Epithelial cell of proximal tubule (primary cell): ENCODE data around the gene SYK. TPM values are rescaled to one million over a fixed set of nuclear protein-coding genes. Genes with fewer than 3 reads are reported as not detected.

Experiments used
- DNase-seq: peaks from one replicate; pipeline ENCODE4 v3.0.0-alpha.2; 2011; ENCODE audit warnings: low read depth
- H3K4me3 ChIP-seq: 2 replicates; pipeline ENCODE4 v1.5.1; 2011; ENCODE audit warnings: low read depth, mild to moderate bottlenecking, low read length
- total RNA-seq: library from RNA; depleted of rRNA; stranded (reverse); fragments of >200 nt; gene quantifications from 2 replicates; pipeline ENCODE4 v1.2.3, GENCODE V29; 2015
- TF ChIP-seq, protein P1 (sequence below): conservative IDR thresholded peaks from 2 replicates; pipeline ENCODE4 v1.5.1; 2012; ENCODE audit warnings: low read depth, mild to moderate bottlenecking, low read length

Gene SYK
- total RNA-seq, 1 donor from 2014 or later: 16.9 TPM

DNA sequence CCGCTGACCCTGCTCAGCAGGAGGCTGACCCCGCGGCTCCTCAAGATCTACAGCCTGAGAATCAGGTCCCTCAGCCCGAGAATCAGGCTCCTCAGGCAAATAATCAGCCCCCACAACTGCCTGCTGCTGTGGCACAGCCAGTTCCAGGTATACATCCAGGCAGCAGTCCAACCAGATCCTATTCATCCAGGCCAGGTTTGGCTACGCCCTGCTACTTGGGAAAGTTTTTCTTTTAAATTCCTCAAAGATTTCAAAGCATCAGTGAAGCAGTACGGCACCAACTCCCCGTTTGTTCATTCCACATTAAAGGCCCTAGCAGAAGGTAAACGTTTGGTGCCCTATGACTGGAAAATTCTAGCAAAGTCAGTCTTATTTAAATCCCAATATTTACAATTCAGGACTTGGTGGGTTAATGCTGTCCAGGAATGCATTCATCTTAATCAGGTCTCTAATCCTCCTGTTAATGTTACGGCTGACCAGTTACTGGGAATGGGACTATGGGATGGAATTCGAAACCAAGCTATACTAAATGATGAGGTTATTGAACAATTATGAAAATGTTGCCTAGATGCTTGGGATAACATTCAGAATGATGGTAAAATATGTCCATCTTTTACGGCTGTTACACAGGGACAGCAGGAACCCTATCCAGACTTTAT lies 102.3 kb downstream of the SYK start:
- DNase-seq: no peak

DNA sequence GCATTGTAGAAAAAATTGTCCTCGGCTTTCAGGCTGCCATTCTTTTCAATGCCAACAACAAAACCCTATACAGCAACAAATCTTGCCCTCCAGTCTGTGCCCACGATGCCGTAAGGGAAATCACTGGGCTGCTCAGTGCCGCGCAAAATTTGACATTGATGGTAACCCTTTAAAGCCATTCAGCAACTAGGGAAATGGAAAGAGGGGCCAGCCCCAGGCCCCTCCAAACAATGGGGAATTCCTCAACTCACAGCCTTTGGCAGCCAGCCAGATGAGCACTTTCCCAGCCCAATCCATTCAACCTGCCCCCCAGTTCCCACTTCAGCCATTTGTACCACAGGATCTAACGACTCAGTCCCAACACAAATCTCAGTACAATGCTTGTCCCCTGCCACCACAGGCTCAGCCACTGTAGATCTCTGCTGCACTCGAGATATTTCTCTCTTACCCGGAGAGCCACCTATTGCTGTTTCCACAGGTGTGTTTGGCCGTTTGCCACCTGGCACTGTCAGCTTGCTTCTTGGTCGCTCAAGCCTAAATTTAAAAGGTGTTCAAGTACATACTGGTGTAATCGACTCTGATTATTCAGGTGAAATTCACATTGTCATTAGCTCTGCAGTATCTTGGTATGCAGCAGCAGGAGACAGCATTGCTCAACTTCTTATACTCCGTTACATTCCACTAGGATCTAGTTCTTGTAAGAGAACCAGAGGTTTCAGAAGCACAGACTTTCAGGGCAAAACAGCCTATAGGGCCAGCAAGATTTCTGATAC lies 103.3 kb downstream of the SYK start:
- no peak for DNase-seq
- TF ChIP-seq, protein P1, sequence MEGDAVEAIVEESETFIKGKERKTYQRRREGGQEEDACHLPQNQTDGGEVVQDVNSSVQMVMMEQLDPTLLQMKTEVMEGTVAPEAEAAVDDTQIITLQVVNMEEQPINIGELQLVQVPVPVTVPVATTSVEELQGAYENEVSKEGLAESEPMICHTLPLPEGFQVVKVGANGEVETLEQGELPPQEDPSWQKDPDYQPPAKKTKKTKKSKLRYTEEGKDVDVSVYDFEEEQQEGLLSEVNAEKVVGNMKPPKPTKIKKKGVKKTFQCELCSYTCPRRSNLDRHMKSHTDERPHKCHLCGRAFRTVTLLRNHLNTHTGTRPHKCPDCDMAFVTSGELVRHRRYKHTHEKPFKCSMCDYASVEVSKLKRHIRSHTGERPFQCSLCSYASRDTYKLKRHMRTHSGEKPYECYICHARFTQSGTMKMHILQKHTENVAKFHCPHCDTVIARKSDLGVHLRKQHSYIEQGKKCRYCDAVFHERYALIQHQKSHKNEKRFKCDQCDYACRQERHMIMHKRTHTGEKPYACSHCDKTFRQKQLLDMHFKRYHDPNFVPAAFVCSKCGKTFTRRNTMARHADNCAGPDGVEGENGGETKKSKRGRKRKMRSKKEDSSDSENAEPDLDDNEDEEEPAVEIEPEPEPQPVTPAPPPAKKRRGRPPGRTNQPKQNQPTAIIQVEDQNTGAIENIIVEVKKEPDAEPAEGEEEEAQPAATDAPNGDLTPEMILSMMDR: no peak
- no peak overlapping the region for H3K4me3 ChIP-seq

More for the DNA sequence above, 102.3 kb downstream of the SYK start:
- TF ChIP-seq, protein P1: no peak
- no peak overlapping the region for H3K4me3 ChIP-seq

DNA sequence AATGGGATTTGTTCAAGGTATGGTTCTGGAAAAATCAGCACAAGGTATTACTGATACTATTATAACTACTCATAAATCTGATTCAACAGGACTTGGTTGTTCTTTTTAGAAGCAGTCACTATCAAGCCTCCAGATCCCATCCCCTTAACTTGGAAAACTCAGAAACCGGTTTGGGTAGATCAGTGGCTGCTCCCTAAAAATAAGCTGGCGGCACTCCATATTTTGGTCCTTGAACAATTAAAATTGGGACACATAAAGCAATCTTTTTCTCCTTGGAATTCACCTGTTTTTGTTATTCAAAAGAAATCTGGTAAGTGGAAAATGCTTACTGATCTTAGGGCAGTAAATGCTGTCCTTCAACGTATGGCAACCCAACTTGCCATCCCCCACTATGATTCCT lies 104.2 kb downstream of the SYK start:
- no peak for DNase-seq
- TF ChIP-seq, protein P1: no peak
- H3K4me3 ChIP-seq: no peak overlapping the region

DNA sequence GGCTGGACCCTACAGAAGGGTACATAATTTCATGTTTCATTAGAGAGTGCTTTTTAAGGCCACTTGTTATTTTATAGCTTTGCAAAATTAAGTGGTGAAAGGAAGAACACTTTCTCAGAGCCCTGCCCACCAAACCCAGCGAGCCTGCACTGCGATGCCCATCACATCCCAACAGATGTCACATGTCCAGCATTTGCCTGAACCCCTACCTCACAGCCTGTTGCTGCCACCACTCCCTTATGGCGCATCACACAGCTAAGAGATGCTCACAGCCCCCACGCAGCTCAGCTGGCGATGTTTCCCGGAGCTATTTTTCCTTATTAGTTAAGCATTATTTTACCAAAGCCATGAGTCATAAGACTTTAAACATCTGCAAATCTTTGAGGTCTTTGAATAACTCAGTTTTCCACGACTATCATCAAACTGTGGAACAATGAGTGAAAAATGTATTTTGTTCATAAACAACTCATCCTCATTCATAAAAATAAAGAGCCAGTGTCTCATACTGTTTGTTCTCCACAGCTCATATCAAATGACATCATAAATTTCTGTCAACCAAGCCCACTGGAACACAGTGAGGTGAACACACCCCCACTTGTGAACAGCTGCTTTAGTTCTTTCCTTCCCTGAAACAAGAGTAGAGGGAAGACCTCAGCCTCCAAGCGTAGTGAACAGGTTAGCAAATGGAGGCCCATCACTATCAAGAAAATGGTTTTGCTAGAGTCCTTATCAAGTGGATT lies 104.9 kb downstream of the SYK start:
- TF ChIP-seq, protein P1: no peak
- no peak for DNase-seq
- H3K4me3 ChIP-seq: no peak overlapping the region

DNA sequence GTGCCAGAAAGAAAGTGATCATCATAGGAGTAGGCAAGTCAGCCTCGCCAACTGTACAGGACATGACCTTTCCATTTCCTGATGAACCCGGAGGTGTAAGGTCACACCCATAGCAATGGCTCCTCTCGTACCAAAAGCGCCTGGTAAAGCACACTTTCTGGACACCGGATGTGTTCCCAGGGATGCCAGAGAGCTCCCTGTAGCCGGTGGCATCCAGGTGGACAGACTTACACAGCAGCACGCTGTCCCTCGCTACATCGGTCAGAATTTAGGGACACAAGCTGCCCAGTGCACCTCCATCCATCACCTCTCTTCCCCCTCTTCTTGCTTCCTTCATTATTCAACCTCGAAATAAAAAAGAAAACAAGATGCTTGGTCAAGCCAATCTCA lies 105.4 kb downstream of the SYK start:
- H3K4me3 ChIP-seq: no peak overlapping the region
- TF ChIP-seq, protein P1: no peak
- DNase-seq: no peak

DNA sequence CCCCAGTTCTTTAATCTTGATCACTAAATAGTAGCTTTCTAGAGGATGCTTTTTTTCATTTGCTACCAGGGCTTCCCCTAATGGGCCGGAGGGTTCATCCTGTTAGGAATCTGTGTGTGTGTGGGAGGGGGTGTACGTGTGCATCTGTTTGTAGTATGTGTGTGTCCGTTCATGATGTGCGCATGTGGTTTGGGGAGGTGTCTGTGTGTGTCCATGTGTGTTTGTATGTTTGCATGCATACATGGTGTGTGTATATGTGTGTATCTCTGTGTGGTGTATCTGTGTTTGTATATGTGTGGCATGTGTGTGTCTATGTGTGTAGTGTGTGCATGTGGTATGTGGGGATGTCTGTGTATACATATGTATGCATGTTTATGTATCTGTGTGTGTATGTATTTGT lies 106.2 kb downstream of the SYK start:
- DNase-seq: no peak
- no peak overlapping the region for H3K4me3 ChIP-seq
- TF ChIP-seq, protein P1: no peak
